OCI-LY1 (cell line): ENCODE measurements around the gene HYPK.

Source experiments
- EZH2 ChIP-seq: fragments of 200-600 bp; sonication (generic), shearing (Covaris generic); IDR thresholded peaks from 2 replicates; pipeline ENCODE4 v1.8.0; 2017; ENCODE audit warnings: borderline replicate concordance, mixed run types, mild to moderate bottlenecking, antibody characterized with exemption, low read length, moderate library complexity, mixed read lengths
- TF ChIP-seq, protein P1 (sequence below): fragments of 200-600 bp; sonication (generic), shearing (Covaris generic); IDR thresholded peaks from 2 replicates; pipeline ENCODE4 v1.5.1; 2017; ENCODE audit warnings: mild to moderate bottlenecking, antibody characterized with exemption, low read length, moderate library complexity, mixed read lengths

DNA sequence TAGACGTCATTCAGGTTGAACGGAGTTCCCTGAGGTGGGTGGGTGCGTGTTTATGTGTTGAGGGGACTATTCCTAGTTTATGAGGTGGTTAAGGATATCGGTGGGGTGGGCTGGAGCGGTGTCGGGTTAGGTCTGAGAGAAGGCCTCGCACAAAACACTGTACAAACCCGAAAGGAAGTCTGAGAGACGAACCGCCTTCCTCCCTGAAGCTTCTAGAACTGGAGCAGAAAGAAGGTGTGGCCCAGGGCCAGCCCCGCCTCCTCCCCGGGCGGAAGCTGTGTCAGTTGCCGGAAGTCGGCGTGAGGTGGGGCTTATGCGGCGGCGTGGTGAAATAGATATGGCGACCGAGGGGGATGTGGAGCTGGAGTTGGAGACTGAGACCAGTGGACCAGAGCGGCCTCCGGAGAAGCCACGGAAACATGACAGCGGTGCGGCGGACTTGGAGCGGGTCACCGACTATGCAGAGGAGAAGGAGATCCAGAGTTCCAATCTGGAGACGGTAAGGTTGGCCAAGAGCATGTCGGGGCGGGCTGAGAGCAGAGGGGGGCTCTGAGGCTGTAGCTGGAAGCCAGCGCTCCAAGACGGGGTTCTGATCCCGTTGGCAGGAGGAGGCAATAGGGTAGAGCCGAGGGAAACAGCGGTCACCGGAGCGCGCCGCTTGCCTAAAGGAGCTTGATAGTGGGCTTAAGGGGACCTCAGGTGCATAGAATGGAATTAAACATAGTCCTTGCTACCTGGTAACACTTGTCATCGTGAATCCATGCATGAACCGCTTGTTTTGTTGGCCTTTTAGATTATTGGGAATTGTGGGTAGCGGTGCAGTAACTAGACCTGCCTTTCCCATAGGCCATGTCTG lies at the start of gene HYPK:
- TF ChIP-seq, protein P1, sequence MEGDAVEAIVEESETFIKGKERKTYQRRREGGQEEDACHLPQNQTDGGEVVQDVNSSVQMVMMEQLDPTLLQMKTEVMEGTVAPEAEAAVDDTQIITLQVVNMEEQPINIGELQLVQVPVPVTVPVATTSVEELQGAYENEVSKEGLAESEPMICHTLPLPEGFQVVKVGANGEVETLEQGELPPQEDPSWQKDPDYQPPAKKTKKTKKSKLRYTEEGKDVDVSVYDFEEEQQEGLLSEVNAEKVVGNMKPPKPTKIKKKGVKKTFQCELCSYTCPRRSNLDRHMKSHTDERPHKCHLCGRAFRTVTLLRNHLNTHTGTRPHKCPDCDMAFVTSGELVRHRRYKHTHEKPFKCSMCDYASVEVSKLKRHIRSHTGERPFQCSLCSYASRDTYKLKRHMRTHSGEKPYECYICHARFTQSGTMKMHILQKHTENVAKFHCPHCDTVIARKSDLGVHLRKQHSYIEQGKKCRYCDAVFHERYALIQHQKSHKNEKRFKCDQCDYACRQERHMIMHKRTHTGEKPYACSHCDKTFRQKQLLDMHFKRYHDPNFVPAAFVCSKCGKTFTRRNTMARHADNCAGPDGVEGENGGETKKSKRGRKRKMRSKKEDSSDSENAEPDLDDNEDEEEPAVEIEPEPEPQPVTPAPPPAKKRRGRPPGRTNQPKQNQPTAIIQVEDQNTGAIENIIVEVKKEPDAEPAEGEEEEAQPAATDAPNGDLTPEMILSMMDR, result no peak
- TF ChIP-seq EZH2, result no peak
